Activated naive CD4-positive, alpha-beta T cell treated with anti-CD3 and anti-CD28 coated beads, Interleukin-2, amount 10 ng/mL, durations not matched to agents 7 days and 5 days (primary cell): ENCODE data around the gene EZH1.

ENCODE experiments used
- CTCF ChIA-PET: fragments of 350-600 bp; sonication (Branson Sonifier 250); formaldehyde crosslinking; loops from one replicate; lab custom pipeline; 2021; ENCODE audit warnings: antibody characterized with exemption; lab: Charles Lee
- DNase-seq: peaks from one replicate; pipeline ENCODE4 v3.0.0-alpha.2; 2020
- H3K27ac Mint-ChIP-seq: one replicate; pipeline ENCODE4 v1.8.0; 2021; ENCODE audit warnings: mild to moderate bottlenecking, moderate library complexity, mixed read lengths
- H3K27me3 Mint-ChIP-seq: one replicate; pipeline ENCODE4 v1.8.0; 2021; ENCODE audit warnings: mild to moderate bottlenecking, mixed read lengths
- H3K36me3 Mint-ChIP-seq: one replicate; pipeline ENCODE4 v1.8.0; 2021; ENCODE audit warnings: mixed read lengths
- H3K4me1 Mint-ChIP-seq: one replicate; pipeline ENCODE4 v1.8.0; 2021; ENCODE audit warnings: mixed read lengths
- H3K4me3 Mint-ChIP-seq: one replicate; pipeline ENCODE4 v1.8.0; 2021; ENCODE audit warnings: mild to moderate bottlenecking, moderate library complexity, mixed read lengths
- H3K9me3 Mint-ChIP-seq: one replicate; pipeline ENCODE4 v1.8.0; 2021; ENCODE audit warnings: mixed read lengths

EZH1 gene

GRCh38 chr17:42723636-42724035, 21.2 kb downstream of the EZH1 start:
- Mint-ChIP-seq H3K9me3 (no peaks in the 10 kb centered on the region), H3K27me3 (no peaks in the 10 kb centered on the region), H3K36me3 (peaks cover 47% of the 10 kb centered on the region), H3K4me1 (peaks cover 2% of the 10 kb centered on the region), H3K27ac (no peak overlapping the region), H3K4me3 (no peak overlapping the region)
- CTCF ChIA-PET, result no interaction called here
- no peak for DNase-seq

GRCh38 chr17:42720996-42721583, 23.8 kb downstream of the EZH1 start:
- Mint-ChIP-seq H3K9me3 (no peaks in the 10 kb centered on the region), H3K27ac (no peak overlapping the region), H3K27me3 (no peaks in the 10 kb centered on the region), H3K4me3 (no peak overlapping the region), H3K36me3 (peaks cover 57% of the 10 kb centered on the region), H3K4me1 (peaks cover 2% of the 10 kb centered on the region)
- DNase-seq, result peak; percentile 46
- CTCF ChIA-PET, result interaction anchor here (0.8 to 3.8 kb wide), 4 partner anchors 42 to 143 kb away, joined by 3 to 22 read pairs (median 4); no protein-coding TSS in a partner anchor

GRCh38 chr17:42709561-42709960, 35.3 kb downstream of the EZH1 start:
- DNase-seq, result no peak
- Mint-ChIP-seq H3K9me3 (no peaks in the 10 kb centered on the region), H3K4me1 (peaks cover 26% of the 10 kb centered on the region), H3K4me3 (no peak overlapping the region), H3K36me3 (peaks cover 66% of the 10 kb centered on the region), H3K27ac (no peak overlapping the region), H3K27me3 (no peaks in the 10 kb centered on the region)
- CTCF ChIA-PET, result interaction anchor here (1.1 kb wide), 1 partner anchor 54 kb away, joined by 5 read pairs; no protein-coding TSS in a partner anchor

GRCh38 chr17:42708588-42708987, 36.3 kb downstream of the EZH1 start:
- Mint-ChIP-seq H3K27me3 (no peaks in the 10 kb centered on the region), H3K36me3 (peaks cover 66% of the 10 kb centered on the region), H3K4me1 (peaks cover 28% of the 10 kb centered on the region), H3K9me3 (no peaks in the 10 kb centered on the region), H3K4me3 (no peak overlapping the region), H3K27ac (no peak overlapping the region)
- CTCF ChIA-PET, result no interaction called here
- no peak for DNase-seq

- H3K36me3 Mint-ChIP-seq, result peaks cover 63% of the 10 kb centered on the region
- peaks cover 28% of the 10 kb centered on the region for H3K4me1 Mint-ChIP-seq
- peak overlapping the region; percentile 15 for H3K27ac Mint-ChIP-seq
- H3K9me3 Mint-ChIP-seq, result no peaks in the 10 kb centered on the region
- CTCF ChIA-PET, result interaction anchor here (1.3 to 1.5 kb wide), 2 partner anchors 26 to 57 kb away, joined by 3 read pairs; no protein-coding TSS in a partner anchor
- DNase-seq, result peak; percentile 60
- H3K4me3 Mint-ChIP-seq, result no peak overlapping the region
- H3K27me3 Mint-ChIP-seq, result no peaks in the 10 kb centered on the region
Measured at GRCh38 chr17:42706732-42707131, 38.1 kb downstream of the EZH1 start.

- Mint-ChIP-seq H3K9me3 (no peaks in the 10 kb centered on the region), H3K4me3 (no peak overlapping the region), H3K4me1 (peaks cover 28% of the 10 kb centered on the region), H3K27ac (no peak overlapping the region), H3K27me3 (no peaks in the 10 kb centered on the region), H3K36me3 (peaks cover 58% of the 10 kb centered on the region)
- no peak for DNase-seq
- CTCF ChIA-PET, result interaction anchor here (1.0 kb wide), 1 partner anchor 13 kb away, joined by 3 read pairs; no protein-coding TSS in a partner anchor
Measured at GRCh38 chr17:42704837-42705494, 39.9 kb downstream of the EZH1 start.

- Mint-ChIP-seq H3K4me1 (peaks cover 28% of the 10 kb centered on the region), H3K4me3 (no peak overlapping the region), H3K27ac (no peak overlapping the region), H3K27me3 (no peaks in the 10 kb centered on the region), H3K9me3 (no peaks in the 10 kb centered on the region), H3K36me3 (peaks cover 53% of the 10 kb centered on the region)
- no peak for DNase-seq
- CTCF ChIA-PET, result interaction anchor here (1.0 kb wide), 1 partner anchor 13 kb away, joined by 3 read pairs; no protein-coding TSS in a partner anchor
Measured at GRCh38 chr17:42704490-42704836, 40.4 kb downstream of the EZH1 start.

- Mint-ChIP-seq H3K36me3 (peaks cover 39% of the 10 kb centered on the region), H3K4me1 (peaks cover 24% of the 10 kb centered on the region), H3K4me3 (no peak overlapping the region), H3K9me3 (no peaks in the 10 kb centered on the region), H3K27ac (no peak overlapping the region), H3K27me3 (no peaks in the 10 kb centered on the region)
- CTCF ChIA-PET, result interaction anchor here (1.3 kb wide), 1 partner anchor 124 kb away, joined by 3 read pairs; no protein-coding TSS in a partner anchor
- DNase-seq, result no peak
Measured at GRCh38 chr17:42702446-42702845, 42.4 kb downstream of the EZH1 start.

- H3K27ac Mint-ChIP-seq, result no peak overlapping the region
- CTCF ChIA-PET, result no interaction called here
- H3K27me3 Mint-ChIP-seq, result no peaks in the 10 kb centered on the region
- no peak for DNase-seq
- peaks cover 29% of the 10 kb centered on the region for H3K36me3 Mint-ChIP-seq
- peaks cover 9% of the 10 kb centered on the region for H3K4me1 Mint-ChIP-seq
- H3K9me3 Mint-ChIP-seq, result no peaks in the 10 kb centered on the region
- no peak overlapping the region for H3K4me3 Mint-ChIP-seq
Measured at GRCh38 chr17:42700586-42701289, 44.1 kb downstream of the EZH1 start.

GRCh38 chr17:42699415-42699740, 45.5 kb downstream of the EZH1 start:
- peaks cover under 1% of the 10 kb centered on the region for H3K4me1 Mint-ChIP-seq
- H3K27ac Mint-ChIP-seq, result no peak overlapping the region
- no peaks in the 10 kb centered on the region for H3K27me3 Mint-ChIP-seq
- DNase-seq, result no peak
- CTCF ChIA-PET, result no interaction called here
- no peaks in the 10 kb centered on the region for H3K9me3 Mint-ChIP-seq
- H3K4me3 Mint-ChIP-seq, result no peak overlapping the region
- peaks cover 20% of the 10 kb centered on the region for H3K36me3 Mint-ChIP-seq

- Mint-ChIP-seq H3K36me3 (peaks cover 17% of the 10 kb centered on the region), H3K27ac (no peak overlapping the region), H3K9me3 (no peaks in the 10 kb centered on the region), H3K4me1 (no peaks in the 10 kb centered on the region), H3K4me3 (no peak overlapping the region), H3K27me3 (no peaks in the 10 kb centered on the region)
- CTCF ChIA-PET, result no interaction called here
- DNase-seq, result no peak
Measured at GRCh38 chr17:42698736-42699414, 46.0 kb downstream of the EZH1 start.

GRCh38 chr17:42697108-42697811, 47.6 kb downstream of the EZH1 start:
- Mint-ChIP-seq H3K9me3 (no peaks in the 10 kb centered on the region), H3K4me3 (no peak overlapping the region), H3K36me3 (peaks cover 6% of the 10 kb centered on the region), H3K27me3 (no peaks in the 10 kb centered on the region), H3K4me1 (no peaks in the 10 kb centered on the region), H3K27ac (no peak overlapping the region)
- no peak for DNase-seq
- CTCF ChIA-PET, result interaction anchor here (1.2 kb wide), 1 partner anchor 66 kb away, joined by 3 read pairs; no protein-coding TSS in a partner anchor

GRCh38 chr17:42695500-42695899, 49.3 kb downstream of the EZH1 start:
- H3K9me3 Mint-ChIP-seq, result no peaks in the 10 kb centered on the region
- H3K4me1 Mint-ChIP-seq, result no peaks in the 10 kb centered on the region
- CTCF ChIA-PET, result interaction anchor here (0.6 kb wide), 1 partner anchor 18 kb away, joined by 3 read pairs; no protein-coding TSS in a partner anchor
- H3K4me3 Mint-ChIP-seq, result no peak overlapping the region
- peaks cover 11% of the 10 kb centered on the region for H3K27me3 Mint-ChIP-seq
- DNase-seq, result no peak
- H3K27ac Mint-ChIP-seq, result no peak overlapping the region
- peaks cover 2% of the 10 kb centered on the region for H3K36me3 Mint-ChIP-seq
